IPS DF 4.7 (cell line): ENCODE data around the gene BMPER.

Source experiments
- DNase-seq: peaks from one replicate; pipeline ENCODE4 v3.0.0-alpha.2; 2013; ENCODE audit warnings: low spot score; ENCODE audit errors: extremely low read depth

BMPER gene

GRCh38 chr7:33964417-33965182 lies 59.3 kb downstream of the BMPER start:
- no peak for DNase-seq

- DNase-seq = no peak
Measured at GRCh38 chr7:33965183-33965744, 59.9 kb downstream of the BMPER start.

- no peak for DNase-seq
Measured at GRCh38 chr7:33968591-33968990, 63.3 kb downstream of the BMPER start.

- DNase-seq = no peak
Measured at GRCh38 chr7:33970536-33970935, 65.2 kb downstream of the BMPER start.

GRCh38 chr7:33971106-33971505 lies 65.8 kb downstream of the BMPER start:
- no peak for DNase-seq

GRCh38 chr7:33973231-33974015 lies 68.1 kb downstream of the BMPER start:
- DNase-seq = no peak

- DNase-seq = no peak
Measured at GRCh38 chr7:33979300-33979806, 74.0 kb downstream of the BMPER start.

GRCh38 chr7:33979807-33980355 lies 74.5 kb downstream of the BMPER start:
- DNase-seq = no peak

- DNase-seq = no peak
Measured at GRCh38 chr7:33981226-33981625, 75.9 kb downstream of the BMPER start.

- no peak for DNase-seq
Measured at GRCh38 chr7:33981671-33982424, 76.5 kb downstream of the BMPER start.

- DNase-seq = no peak
Measured at GRCh38 chr7:33982425-33982786, 77.1 kb downstream of the BMPER start.

GRCh38 chr7:33986451-33986850 lies 81.1 kb downstream of the BMPER start:
- DNase-seq = no peak

GRCh38 chr7:33986951-33987947 lies 81.9 kb downstream of the BMPER start:
- no peak for DNase-seq

- DNase-seq = no peak
Measured at GRCh38 chr7:33996899-33997298, 91.6 kb downstream of the BMPER start.

- DNase-seq = no peak
Measured at GRCh38 chr7:33998476-33998875, 93.1 kb downstream of the BMPER start.

- no peak for DNase-seq
Measured at GRCh38 chr7:34011017-34011695, 105.8 kb downstream of the BMPER start.

GRCh38 chr7:34011696-34012095 lies 106.4 kb downstream of the BMPER start:
- DNase-seq = no peak

- DNase-seq = no peak
Measured at GRCh38 chr7:34013421-34013820, 108.1 kb downstream of the BMPER start.

- DNase-seq = no peak
Measured at GRCh38 chr7:34015651-34016050, 110.3 kb downstream of the BMPER start.
